HepG2 (cell line): ENCODE results near the gene IQGAP2. TPM values are rescaled to one million over a fixed set of nuclear protein-coding genes. Genes with fewer than 3 reads are reported as not detected.

Source experiments
- ATAC-seq: fragments of 200-7000 bp; cut with Tn5 transposase; 3 replicates; pipeline ENCODE4 v1.9.1; 2020; ENCODE audit warnings: mild to moderate bottlenecking, moderate library complexity
- BruUV-seq: library from RNA; stranded (reverse); fragments of 400-500 nt; replicated peaks from 2 replicates; lab custom pipeline; 2021; lab: Mats Ljungman, UMichigan
- CTCF ChIA-PET: fragments of 300-600 bp; formaldehyde crosslinking; extraction: SDS; loops from one replicate; lab custom pipeline; 2021; ENCODE audit warnings: low total read pairs, inconsistent platforms, low intra/inter-chr PET ratio; lab: Yijun Ruan, JAX
- POLR2A ChIA-PET: fragments of 350-600 bp; sonication (Branson Sonifier 250); formaldehyde crosslinking; loops from one replicate; lab custom pipeline; 2020; ENCODE audit warnings: antibody characterized with exemption, inconsistent platforms; lab: Yijun Ruan, JAX
- DNase-seq: peaks from one replicate; pipeline ENCODE4 v3.0.0-alpha.2; 2015; ENCODE audit warnings: low spot score
- FAIRE-seq: peaks from 3 replicates; lab custom pipeline; 2011; peaks lifted over from hg19 to GRCh38; lab: Jason Lieb, UNC
- H2AFZ ChIP-seq: one replicate; pipeline ENCODE4 v1.6.1; 2011; ENCODE audit warnings: low read length, inconsistent platforms
- H3K27ac ChIP-seq: fragments of 300-600 bp; 3 replicates; pipeline ENCODE4 v1.8.0; 2011; ENCODE audit warnings: mixed run types, mild to moderate bottlenecking, mixed read lengths, low read length, inconsistent platforms; ENCODE audit not compliant: insufficient read depth; ENCODE audit errors: extremely low read length
- H3K27me3 ChIP-seq, 2 experiments: fragments of 200-600 bp in 1 of 2; 2 replicates in 1 of 2; 3 replicates in 1 of 2; pipeline versions ENCODE4 v1.6.0 to v1.8.0; 2011; ENCODE audit warnings: low read length in 2 of 2, mild to moderate bottlenecking in 2 of 2, moderate library complexity in 2 of 2, inconsistent platforms in 1 of 2; ENCODE audit not compliant: insufficient read depth in 2 of 2, control insufficient read depth in 1 of 2
- H3K36me3 ChIP-seq, 2 experiments: fragments of 200-600 bp in 1 of 2; replicated peaks in 1 of 2; 2 replicates in 1 of 2; 3 replicates in 1 of 2; pipeline versions ENCODE4 v1.5.1 to v1.8.0; 2011; ENCODE audit warnings: low read length in 2 of 2, inconsistent platforms in 1 of 2; ENCODE audit not compliant: insufficient read depth in 2 of 2, control insufficient read depth in 1 of 2
- H3K4me1 ChIP-seq: 2 replicates; pipeline ENCODE4 v1.5.1; 2012; ENCODE audit warnings: low read length, inconsistent platforms; ENCODE audit not compliant: insufficient read depth
- H3K4me2 ChIP-seq: 2 replicates; pipeline ENCODE4 v1.6.0; 2011; ENCODE audit warnings: low read depth, low read length, inconsistent platforms
- H3K4me3 ChIP-seq, 3 experiments: fragments of 200-600 bp in 1 of 3; sonication (generic), shearing (Covaris generic) in 1 of 3; replicated peaks in 1 of 3; 2 replicates each; pipeline ENCODE4 v1.5.1; 2011 to 2016; ENCODE audit warnings: low read length in 3 of 3, inconsistent platforms in 2 of 3, low read depth in 2 of 3, mild to moderate bottlenecking in 2 of 3, control low read depth in 1 of 3, mixed read lengths in 1 of 3; ENCODE audit not compliant: insufficient read depth in 1 of 3
- H3K79me2 ChIP-seq: one replicate; pipeline ENCODE4 v1.6.1; 2011; ENCODE audit warnings: low read length, inconsistent platforms; ENCODE audit not compliant: insufficient read depth
- H3K9ac ChIP-seq: 2 replicates; pipeline ENCODE4 v1.6.0; 2011; ENCODE audit warnings: mild to moderate bottlenecking, low read depth, low read length, inconsistent platforms; ENCODE audit not compliant: insufficient read depth
- H3K9me3 ChIP-seq: 2 replicates; pipeline ENCODE4 v1.5.1; 2012; ENCODE audit warnings: mild to moderate bottlenecking, low read length
- H4K20me1 ChIP-seq: 2 replicates; pipeline ENCODE4 v1.6.0; 2011; ENCODE audit warnings: inconsistent platforms, mild to moderate bottlenecking, low read length, moderate library complexity; ENCODE audit not compliant: insufficient read depth
- CCDC6 ChIP-seq: sonication (generic); formaldehyde crosslinking; IDR thresholded peaks from 2 replicates; pipeline ENCODE4 v1.8.1; 2022; ENCODE audit warnings: mild to moderate bottlenecking, missing genetic modification reagents, moderate library complexity
- FOXO1 ChIP-seq: sonication (generic); formaldehyde crosslinking; IDR thresholded peaks from 2 replicates; pipeline ENCODE4 v1.4.0; 2020; ENCODE audit warnings: missing genetic modification reagents
- GATAD2A ChIP-seq: IDR thresholded peaks from 2 replicates; pipeline ENCODE4 v1.6.1; 2016
- IRX3 ChIP-seq: sonication (generic); formaldehyde crosslinking; IDR thresholded peaks from 2 replicates; pipeline ENCODE4 v1.8.1; 2023; ENCODE audit warnings: mild to moderate bottlenecking, low read depth, missing genetic modification reagents, borderline replicate concordance
- KAT7 ChIP-seq: IDR thresholded peaks from 2 replicates; pipeline ENCODE4 v1.6.1; 2018; ENCODE audit warnings: borderline replicate concordance, missing compliant biosample characterization
- NR2F2 ChIP-seq: IDR thresholded peaks from 2 replicates; pipeline ENCODE4 v1.6.1; 2012; ENCODE audit warnings: low read depth, inconsistent platforms, borderline replicate concordance
- SNRNP70 ChIP-seq: fragments of 200-400 bp; formaldehyde crosslinking; IDR thresholded peaks from 2 replicates; pipeline ENCODE4 v1.6.1; 2017; ENCODE audit warnings: mild to moderate bottlenecking, low read depth, low read length, moderate library complexity
- ZNF264 ChIP-seq: sonication (generic); formaldehyde crosslinking; IDR thresholded peaks from 2 replicates; pipeline ENCODE4 v1.4.0; 2020; ENCODE audit warnings: missing genetic modification reagents
- ZNF276 ChIP-seq: sonication (generic); formaldehyde crosslinking; IDR thresholded peaks from 2 replicates; pipeline ENCODE4 v1.4.0; 2020; ENCODE audit warnings: mild to moderate bottlenecking, low read depth, missing genetic modification reagents
- ZNF460 ChIP-seq: sonication (generic); formaldehyde crosslinking; IDR thresholded peaks from 2 replicates; pipeline ENCODE4 v1.5.1; 2020; ENCODE audit warnings: missing genetic modification reagents, mild to moderate bottlenecking, borderline replicate concordance
- WGBS: methylation state at CpG from one replicate; pipeline ENCODE4 v1.1.6; 2017; ENCODE audit warnings: low lambda C conversion rate; 5-methylcytosine and 5-hydroxymethylcytosine counted together
- in situ Hi-C: cut with HindIII; loops from 2 replicates; pipeline ENCODE4 v1.10.0; 2017; ENCODE audit warnings: low pct_unique_long_range_greater_than_20kb; ENCODE audit not compliant: extremely low pct_ligation_motif_present
- intact Hi-C: fragments of 100-400 bp; cut with micrococcal nuclease; formaldehyde crosslinking; loops from one replicate; pipeline ENCODE4 v1.10.0; 2022; ENCODE audit not compliant: unreplicated experiment
- polyA plus RNA-seq, 8 experiments: library from polyadenylated mRNA; depleted of rRNA in 3 of 8; stranded (reverse) in 7 of 8; unstranded in 1 of 8; fragments of >200 nt; fragmentation: Illumina TruSeq in 4 of 8; extraction: Trizol in 4 of 8; gene quantifications; 2 replicates each; pipeline versions ENCODE4 v1.2.1 to v1.2.3, GENCODE V29; 2011 to 2016; ENCODE audit warnings: low read depth in 4 of 8, missing spikeins in 1 of 8, mixed read lengths in 1 of 8; ENCODE audit not compliant: insufficient read depth in 1 of 8
- total RNA-seq, 5 experiments: library from RNA; depleted of rRNA; stranded (reverse); fragments of >200 nt; fragmentation: Illumina TruSeq; extraction: Trizol; gene quantifications; 2 replicates each; pipeline ENCODE4 v1.2.3, GENCODE V29; 2016; ENCODE audit warnings: low read depth in 1 of 5
- TF ChIP-seq, protein P1 (sequence below): sonication (generic); formaldehyde crosslinking; IDR thresholded peaks from 2 replicates; pipeline ENCODE4 v1.4.0; 2020; ENCODE audit warnings: missing genetic modification reagents

Gene IQGAP2
- total and polyA plus RNA-seq, 2 of the 13 experiments (the other 11 are each of a cell fraction or from before 2014, with no cell fraction given) = 35.2 to 83.3 TPM

- BruUV-seq = no TSS peak
- in situ Hi-C loops (loop anchor here (5.0 kb wide), 1 partner anchor 172 kb away; no protein-coding TSS in a partner anchor), intact Hi-C loops (no loop called here)
- POLR2A ChIA-PET = no interaction called here
- Histone ChIP-seq H3K36me3 (peaks cover 14 to 48% of the 10 kb centered on the region in 2 experiments), H2AFZ (no peak overlapping the region), H3K9me3 (no peaks in the 10 kb centered on the region), H4K20me1 (no peaks in the 10 kb centered on the region; the same call in 1 of the 2 replicates), H3K4me3 (no peak overlapping the region), H3K9ac (no peak overlapping the region), H3K27me3 (no peaks in the 10 kb centered on the region), H3K4me1 (no peaks in the 10 kb centered on the region), H3K27ac (no peak overlapping the region), H3K4me2 (no peak overlapping the region), H3K79me2 (no peaks in the 10 kb centered on the region)
- CTCF ChIA-PET = no interaction called here
- ATAC-seq (no peak), DNase-seq (peak; percentile 15), FAIRE-seq (no peak)
- 76% methylated on average over 2 of the region's 2 CpGs for WGBS
- TF ChIP-seq ZNF264 = no peak
- TF ChIP-seq FOXO1 (CRISPR knock-in tag) = no peak
- TF ChIP-seq IRX3 (CRISPR knock-in tag) = no peak
- TF ChIP-seq GATAD2A (CRISPR knock-in tag) = no peak
- no peak for TF ChIP-seq SNRNP70
- no peak for TF ChIP-seq NR2F2
- TF ChIP-seq KAT7 (CRISPR knock-in tag) = no peak
- TF ChIP-seq ZNF460 (CRISPR knock-in tag) = no peak
- TF ChIP-seq, protein P1, sequence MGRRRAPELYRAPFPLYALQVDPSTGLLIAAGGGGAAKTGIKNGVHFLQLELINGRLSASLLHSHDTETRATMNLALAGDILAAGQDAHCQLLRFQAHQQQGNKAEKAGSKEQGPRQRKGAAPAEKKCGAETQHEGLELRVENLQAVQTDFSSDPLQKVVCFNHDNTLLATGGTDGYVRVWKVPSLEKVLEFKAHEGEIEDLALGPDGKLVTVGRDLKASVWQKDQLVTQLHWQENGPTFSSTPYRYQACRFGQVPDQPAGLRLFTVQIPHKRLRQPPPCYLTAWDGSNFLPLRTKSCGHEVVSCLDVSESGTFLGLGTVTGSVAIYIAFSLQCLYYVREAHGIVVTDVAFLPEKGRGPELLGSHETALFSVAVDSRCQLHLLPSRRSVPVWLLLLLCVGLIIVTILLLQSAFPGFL (CRISPR knock-in tag) = no peak
- TF ChIP-seq ZNF276 (CRISPR knock-in tag) = no peak
- TF ChIP-seq CCDC6 (CRISPR knock-in tag) = no peak
Observed at GRCh38 chr5:76604838-76605237, 201.8 kb downstream of the IQGAP2 start.
